Ishikawa (cell line): Measurements from ENCODE around the gene CBR3.

Experiments used
- CEBPB ChIP-seq: IDR thresholded peaks from 2 replicates; pipeline ENCODE4 v1.6.1; 2012
- EP300 ChIP-seq: IDR thresholded peaks from 2 replicates; pipeline ENCODE4 v1.6.1; 2012; ENCODE audit warnings: borderline replicate concordance
- MAX ChIP-seq: IDR thresholded peaks from 2 replicates; pipeline ENCODE4 v1.6.1; 2012
- RAD21 ChIP-seq: IDR thresholded peaks from 2 replicates; pipeline ENCODE4 v1.6.1; 2012; ENCODE audit warnings: low read depth
- REST ChIP-seq: IDR thresholded peaks from 2 replicates; pipeline ENCODE4 v1.6.1; 2012; ENCODE audit warnings: low read depth, mild to moderate bottlenecking
- TAF1 ChIP-seq: IDR thresholded peaks from 2 replicates; pipeline ENCODE4 v1.6.1; 2012; ENCODE audit warnings: low read depth, mild to moderate bottlenecking
- TCF12 ChIP-seq: IDR thresholded peaks from 2 replicates; pipeline ENCODE4 v1.6.1; 2012; ENCODE audit warnings: low read depth
- TEAD4 ChIP-seq: IDR thresholded peaks from 2 replicates; pipeline ENCODE4 v1.6.1; 2012

GRCh38 chr21:36135391-36136102 is 668 bp downstream of the CBR3 start:
- TF ChIP-seq EP300 (no peak), CEBPB (no peak), RAD21 (no peak), TEAD4 (no peak), MAX (no peak), TAF1 (no peak), REST (no peak), TCF12 (no peak; the same call in 1 of the 2 replicates)
